ENCODE measurements around the gene COMTD1.

DNA sequence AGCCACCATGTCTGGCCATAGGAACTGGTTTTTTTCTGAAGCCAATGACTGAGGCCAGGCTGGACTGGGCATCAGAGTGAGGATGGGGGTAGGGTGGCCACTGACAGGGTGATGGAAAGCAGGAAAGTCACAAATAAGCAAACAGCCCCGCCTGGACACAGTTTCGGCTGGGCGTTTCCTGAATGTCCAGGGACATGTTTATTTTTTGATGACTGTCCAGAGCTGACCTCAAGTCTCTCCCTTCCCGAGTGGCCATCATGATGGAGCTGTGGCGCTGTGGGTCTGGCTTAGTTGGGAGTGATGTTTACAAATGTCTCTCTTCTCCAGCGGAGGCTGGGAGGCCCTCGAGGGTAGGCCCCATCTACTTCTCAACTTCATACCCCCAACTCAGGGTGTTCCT is 37.1 kb upstream of the COMTD1 start:
- TF ChIP-seq, protein P1, sequence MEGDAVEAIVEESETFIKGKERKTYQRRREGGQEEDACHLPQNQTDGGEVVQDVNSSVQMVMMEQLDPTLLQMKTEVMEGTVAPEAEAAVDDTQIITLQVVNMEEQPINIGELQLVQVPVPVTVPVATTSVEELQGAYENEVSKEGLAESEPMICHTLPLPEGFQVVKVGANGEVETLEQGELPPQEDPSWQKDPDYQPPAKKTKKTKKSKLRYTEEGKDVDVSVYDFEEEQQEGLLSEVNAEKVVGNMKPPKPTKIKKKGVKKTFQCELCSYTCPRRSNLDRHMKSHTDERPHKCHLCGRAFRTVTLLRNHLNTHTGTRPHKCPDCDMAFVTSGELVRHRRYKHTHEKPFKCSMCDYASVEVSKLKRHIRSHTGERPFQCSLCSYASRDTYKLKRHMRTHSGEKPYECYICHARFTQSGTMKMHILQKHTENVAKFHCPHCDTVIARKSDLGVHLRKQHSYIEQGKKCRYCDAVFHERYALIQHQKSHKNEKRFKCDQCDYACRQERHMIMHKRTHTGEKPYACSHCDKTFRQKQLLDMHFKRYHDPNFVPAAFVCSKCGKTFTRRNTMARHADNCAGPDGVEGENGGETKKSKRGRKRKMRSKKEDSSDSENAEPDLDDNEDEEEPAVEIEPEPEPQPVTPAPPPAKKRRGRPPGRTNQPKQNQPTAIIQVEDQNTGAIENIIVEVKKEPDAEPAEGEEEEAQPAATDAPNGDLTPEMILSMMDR (IDR thresholded peaks at IDR 0.05; ENCODE audit: poor library complexity) = no peak
- TF ChIP-seq EZH2 (IDR thresholded peaks at IDR 0.05; ENCODE audit: borderline replicate concordance) (no peak), EZH2phosphoT487 (IDR thresholded peaks at IDR 0.05; ENCODE audit: low read depth, severe bottlenecking, unreplicated experiment) (no peak)
